A673 (cell line): ENCODE data around the gene ANAPC16.

ENCODE experiments used
- CTCF ChIP-seq: fragments of 300-800, 200-600 bp; sonication (generic); conservative IDR thresholded peaks from 2 replicates; pipeline ENCODE4 v1.5.1; 2017; ENCODE audit warnings: low read depth, mild to moderate bottlenecking, antibody characterized with exemption, low read length, moderate library complexity, mixed read lengths
- EZH2 ChIP-seq: fragments of 200-600 bp; sonication (generic); IDR thresholded peaks from 2 replicates; pipeline ENCODE4 v1.6.1; 2017; ENCODE audit warnings: borderline replicate concordance, low read depth, mild to moderate bottlenecking, mixed read lengths, antibody characterized with exemption, low read length; ENCODE audit not compliant: poor library complexity, severe bottlenecking

GRCh38 chr10:72255977-72256729 lies 40.3 kb downstream of the ANAPC16 start:
- no peak for TF ChIP-seq CTCF
- no peak for TF ChIP-seq EZH2
